ENCODE measurements around the gene NSUN3. TPM values are rescaled to one million over a fixed set of nuclear protein-coding genes. Genes with fewer than 3 reads are reported as not detected.

Gene NSUN3
- total RNA-seq, 1 donor from 2014 or later = 18.8 TPM

DNA sequence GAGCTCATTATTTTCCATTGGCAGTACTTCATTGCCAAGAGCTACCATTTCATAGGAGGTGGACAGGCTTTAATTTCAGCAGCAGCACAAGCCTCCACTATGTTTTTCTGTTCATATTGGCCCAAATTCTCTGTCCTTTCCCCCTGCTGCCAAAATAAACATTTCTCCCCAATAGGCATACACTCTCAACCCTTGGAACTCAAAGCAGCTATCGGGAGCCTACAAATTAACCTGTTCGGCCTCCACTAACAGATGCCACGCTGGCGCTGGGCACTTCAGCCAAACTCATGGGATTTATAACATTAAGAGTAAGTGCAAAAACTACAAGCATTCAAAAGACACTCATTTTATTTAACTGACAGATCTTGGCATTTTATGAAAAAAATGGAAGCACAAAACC is 95.7 kb downstream of the NSUN3 start:
- H3K4me1 Mint-ChIP-seq (ENCODE audit: low read depth) = no peaks in the 10 kb centered on the region
- no peaks in the 10 kb centered on the region for H3K36me3 Mint-ChIP-seq (ENCODE audit: low read depth)
- H3K4me3 Mint-ChIP-seq = no peak overlapping the region
- no peaks in the 10 kb centered on the region for H3K9me3 Mint-ChIP-seq
- H3K27me3 Mint-ChIP-seq (ENCODE audit: insufficient read depth) = peaks cover 7% of the 10 kb centered on the region
- DNase-seq (ENCODE audit: low spot score) = no peak
- intact Hi-C loops (cut with micrococcal nuclease) = no loop called here
- H3K27ac Mint-ChIP-seq = no peak overlapping the region

DNA sequence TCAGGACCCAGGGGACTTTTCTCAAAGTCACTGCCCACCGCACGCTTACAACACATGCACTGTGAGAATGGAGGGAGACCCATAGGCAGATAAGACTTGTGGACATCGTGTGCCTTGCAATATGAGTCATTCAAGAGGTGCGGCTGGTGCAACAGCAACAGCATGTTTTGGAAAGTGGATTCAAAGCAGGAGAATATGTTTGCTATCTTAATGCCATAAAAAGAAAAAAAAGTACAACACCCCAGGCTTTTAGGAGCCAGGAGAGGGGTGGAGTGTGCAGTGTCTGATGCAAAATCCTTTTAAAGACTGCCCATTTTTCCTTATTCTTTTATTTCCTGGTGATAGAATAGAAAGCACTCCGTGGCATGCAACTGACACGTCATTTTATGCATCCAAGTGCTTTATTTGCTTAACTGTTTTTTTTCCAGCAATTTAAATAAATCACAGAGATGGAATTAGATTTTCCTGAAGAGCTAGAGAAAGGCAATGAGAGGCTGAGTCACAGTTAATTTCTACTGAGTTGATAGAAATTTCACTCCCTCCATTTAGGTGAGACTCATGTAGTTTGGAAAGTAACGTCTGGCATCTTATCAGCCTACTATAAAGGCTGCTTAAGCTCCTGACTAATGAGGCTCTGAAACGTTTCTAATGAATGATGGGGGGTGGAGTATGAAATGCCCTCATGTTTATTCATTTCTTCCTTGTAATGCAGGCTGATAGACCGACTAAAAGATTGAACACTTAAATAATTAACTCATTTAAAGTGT is 96.4 kb downstream of the NSUN3 start:
- DNase-seq (ENCODE audit: low spot score) = no peak
- peaks cover 7% of the 10 kb centered on the region for H3K27me3 Mint-ChIP-seq (ENCODE audit: insufficient read depth)
- intact Hi-C loops (cut with micrococcal nuclease) = no loop called here
- H3K36me3 Mint-ChIP-seq (ENCODE audit: low read depth) = no peaks in the 10 kb centered on the region
- H3K4me1 Mint-ChIP-seq (ENCODE audit: low read depth) = no peaks in the 10 kb centered on the region
- no peak overlapping the region for H3K4me3 Mint-ChIP-seq
- no peaks in the 10 kb centered on the region for H3K9me3 Mint-ChIP-seq
- H3K27ac Mint-ChIP-seq = no peak overlapping the region

GRCh38 chr3:94162700-94163099 is 99.8 kb downstream of the NSUN3 start:
- H3K4me3 Mint-ChIP-seq = no peak overlapping the region
- no peaks in the 10 kb centered on the region for H3K4me1 Mint-ChIP-seq (ENCODE audit: low read depth)
- H3K27ac Mint-ChIP-seq = no peak overlapping the region
- no peaks in the 10 kb centered on the region for H3K9me3 Mint-ChIP-seq
- intact Hi-C loops (cut with micrococcal nuclease) = no loop called here
- H3K27me3 Mint-ChIP-seq (ENCODE audit: insufficient read depth) = peaks cover 4% of the 10 kb centered on the region
- DNase-seq (ENCODE audit: low spot score) = no peak
- no peaks in the 10 kb centered on the region for H3K36me3 Mint-ChIP-seq (ENCODE audit: low read depth)

DNA sequence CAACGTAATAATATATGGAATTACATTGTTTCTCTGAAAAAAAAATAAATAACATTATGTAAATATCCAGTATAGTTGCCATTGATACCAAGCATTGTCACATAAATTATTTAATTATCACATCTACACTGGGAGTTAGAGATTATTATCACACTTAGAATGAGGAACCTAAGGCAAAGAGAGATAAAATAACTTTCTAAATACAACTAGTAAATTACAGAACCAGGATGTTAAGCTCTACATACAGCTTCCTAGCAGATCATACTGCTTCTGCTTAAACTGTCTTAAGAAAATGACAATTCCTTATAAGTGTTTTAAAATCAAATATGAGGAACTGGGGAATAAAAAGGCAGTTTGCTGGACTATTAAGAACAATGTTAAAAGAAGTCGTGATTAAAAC is 104.5 kb downstream of the NSUN3 start:
- peaks cover 3% of the 10 kb centered on the region for H3K27me3 Mint-ChIP-seq (ENCODE audit: insufficient read depth)
- H3K4me1 Mint-ChIP-seq (ENCODE audit: low read depth) = no peaks in the 10 kb centered on the region
- no peak for DNase-seq (ENCODE audit: low spot score)
- H3K9me3 Mint-ChIP-seq = no peaks in the 10 kb centered on the region
- H3K36me3 Mint-ChIP-seq (ENCODE audit: low read depth) = no peaks in the 10 kb centered on the region
- intact Hi-C loops (cut with micrococcal nuclease) = no loop called here
- H3K27ac Mint-ChIP-seq = no peak overlapping the region
- no peak overlapping the region for H3K4me3 Mint-ChIP-seq

GRCh38 chr3:94167796-94168195 is 104.9 kb downstream of the NSUN3 start:
- no peak overlapping the region for H3K4me3 Mint-ChIP-seq
- no peak overlapping the region for H3K27ac Mint-ChIP-seq
- intact Hi-C loops (cut with micrococcal nuclease) = no loop called here
- H3K9me3 Mint-ChIP-seq = no peaks in the 10 kb centered on the region
- peaks cover 3% of the 10 kb centered on the region for H3K27me3 Mint-ChIP-seq (ENCODE audit: insufficient read depth)
- DNase-seq (ENCODE audit: low spot score) = no peak
- H3K36me3 Mint-ChIP-seq (ENCODE audit: low read depth) = no peaks in the 10 kb centered on the region
- no peaks in the 10 kb centered on the region for H3K4me1 Mint-ChIP-seq (ENCODE audit: low read depth)

DNA sequence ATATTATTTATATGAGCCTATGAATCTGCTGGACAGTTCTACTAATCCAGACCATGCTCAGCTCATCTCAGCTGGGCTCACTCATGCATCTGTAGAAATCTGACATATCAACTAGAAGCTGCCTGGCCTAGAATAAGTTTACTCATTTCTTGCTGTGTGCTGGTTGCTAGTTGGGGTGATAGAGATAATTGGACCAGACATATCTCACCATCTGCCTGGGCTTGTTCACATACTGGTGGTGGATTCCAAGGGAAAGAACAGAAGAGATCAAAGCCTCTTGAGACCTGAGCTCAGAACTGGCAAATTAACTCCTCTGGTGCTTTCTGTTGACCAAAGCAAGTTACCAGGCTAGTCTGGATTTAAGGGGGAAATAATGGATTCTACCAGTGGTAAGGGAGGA is 109.1 kb downstream of the NSUN3 start:
- intact Hi-C loops (cut with micrococcal nuclease) = no loop called here
- Mint-ChIP-seq H3K36me3 (ENCODE audit: low read depth) (no peaks in the 10 kb centered on the region), H3K27me3 (ENCODE audit: insufficient read depth) (peaks cover 1% of the 10 kb centered on the region), H3K27ac (no peak overlapping the region), H3K9me3 (no peaks in the 10 kb centered on the region), H3K4me1 (ENCODE audit: low read depth) (no peaks in the 10 kb centered on the region), H3K4me3 (no peak overlapping the region)
- no peak for DNase-seq (ENCODE audit: low spot score)

DNA sequence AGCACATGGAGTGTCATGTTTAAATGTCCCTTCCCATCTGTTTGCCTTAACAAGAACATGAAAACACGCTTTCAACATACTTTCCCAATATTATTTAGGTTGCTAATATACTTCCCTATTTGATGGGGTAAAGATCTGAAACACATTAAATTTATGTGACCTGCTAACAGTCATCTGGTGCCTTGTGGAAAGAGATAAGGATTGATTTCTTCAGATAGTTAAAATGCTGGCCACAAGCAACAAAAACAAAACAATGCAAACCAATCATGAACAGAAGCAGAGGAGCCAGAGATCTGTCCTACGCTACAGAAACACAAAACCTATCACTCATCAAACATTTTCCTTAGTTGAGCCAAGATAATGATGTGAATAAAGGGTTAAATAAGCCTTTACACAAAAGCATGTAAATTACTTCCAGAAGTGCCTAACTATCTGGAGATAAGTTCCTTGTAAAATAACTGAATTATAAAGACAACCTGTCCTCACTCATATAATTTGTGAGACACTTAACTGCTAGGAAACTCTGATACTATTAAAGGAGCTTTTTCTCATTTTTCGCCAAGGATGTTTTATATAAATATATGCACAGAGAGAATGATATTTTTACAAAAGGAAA is 109.9 kb downstream of the NSUN3 start:
- Mint-ChIP-seq H3K4me3 (no peak overlapping the region), H3K4me1 (ENCODE audit: low read depth) (no peaks in the 10 kb centered on the region), H3K27me3 (ENCODE audit: insufficient read depth) (peaks cover 2% of the 10 kb centered on the region), H3K27ac (no peak overlapping the region), H3K36me3 (ENCODE audit: low read depth) (no peaks in the 10 kb centered on the region), H3K9me3 (no peaks in the 10 kb centered on the region)
- intact Hi-C loops (cut with micrococcal nuclease) = no loop called here
- DNase-seq (ENCODE audit: low spot score) = no peak

GRCh38 chr3:94173673-94174434 is 111.0 kb downstream of the NSUN3 start:
- intact Hi-C loops (cut with micrococcal nuclease) = no loop called here
- H3K9me3 Mint-ChIP-seq = no peaks in the 10 kb centered on the region
- H3K27ac Mint-ChIP-seq = no peak overlapping the region
- DNase-seq (ENCODE audit: low spot score) = no peak
- H3K36me3 Mint-ChIP-seq (ENCODE audit: low read depth) = no peaks in the 10 kb centered on the region
- no peaks in the 10 kb centered on the region for H3K4me1 Mint-ChIP-seq (ENCODE audit: low read depth)
- peaks cover 2% of the 10 kb centered on the region for H3K27me3 Mint-ChIP-seq (ENCODE audit: insufficient read depth)
- no peak overlapping the region for H3K4me3 Mint-ChIP-seq

DNA sequence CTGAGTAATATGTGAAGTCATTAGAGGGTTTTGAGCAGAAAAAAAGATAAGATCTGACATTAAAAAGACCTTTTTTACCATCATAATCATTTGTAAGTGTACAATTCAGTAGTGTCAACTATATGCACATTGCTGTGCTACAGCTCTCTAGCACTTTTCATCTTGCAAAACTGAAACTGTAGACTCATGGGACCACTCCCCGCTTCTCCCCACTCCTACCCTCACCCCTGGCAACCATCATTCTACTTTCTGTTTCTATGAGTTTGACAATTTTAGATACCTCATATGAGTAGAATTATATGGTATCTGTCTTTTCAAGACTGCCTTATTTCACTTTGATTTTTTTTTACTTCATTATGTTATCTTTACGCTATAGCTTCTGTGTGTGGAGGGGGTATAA is 112.8 kb downstream of the NSUN3 start:
- H3K27me3 Mint-ChIP-seq (ENCODE audit: insufficient read depth) = peaks cover 2% of the 10 kb centered on the region
- H3K27ac Mint-ChIP-seq = no peak overlapping the region
- H3K4me3 Mint-ChIP-seq = no peak overlapping the region
- DNase-seq (ENCODE audit: low spot score) = no peak
- no peaks in the 10 kb centered on the region for H3K9me3 Mint-ChIP-seq
- intact Hi-C loops (cut with micrococcal nuclease) = no loop called here
- no peaks in the 10 kb centered on the region for H3K4me1 Mint-ChIP-seq (ENCODE audit: low read depth)
- no peaks in the 10 kb centered on the region for H3K36me3 Mint-ChIP-seq (ENCODE audit: low read depth)

DNA sequence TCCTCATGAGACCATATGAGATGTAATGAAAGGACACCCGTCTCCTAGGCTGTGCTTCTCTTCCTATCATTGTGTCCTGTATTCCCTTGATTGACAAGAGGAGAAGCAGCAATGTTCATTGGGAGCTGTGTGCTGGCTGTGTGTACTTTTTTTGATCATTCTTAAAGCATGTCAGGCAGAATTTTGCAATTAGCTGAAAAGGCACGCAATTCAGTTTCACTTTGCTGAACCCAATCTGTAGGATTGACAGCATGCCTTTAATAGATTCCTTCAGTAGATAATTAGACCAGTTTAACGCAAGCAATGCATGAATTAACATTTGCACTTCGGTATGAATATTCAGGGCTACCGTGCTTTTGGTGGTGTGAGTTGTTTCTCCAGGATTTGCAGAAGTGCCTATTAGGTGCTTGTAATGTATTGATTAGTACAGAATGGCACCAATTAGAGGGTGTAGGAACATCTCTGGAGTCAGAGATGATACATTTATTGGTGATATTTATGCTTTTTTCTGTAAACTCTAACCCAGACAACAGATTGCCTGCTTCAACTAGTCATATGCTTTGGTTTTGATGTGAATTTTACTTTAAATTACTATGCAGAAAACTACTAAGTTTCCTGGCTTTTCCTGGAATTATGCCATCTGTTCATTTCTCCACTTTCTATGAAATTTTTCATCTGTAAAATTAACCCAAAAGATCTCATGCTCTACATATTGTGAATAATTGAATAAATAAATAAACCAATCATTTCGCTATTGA is 114.3 kb downstream of the NSUN3 start:
- no peak for DNase-seq (ENCODE audit: low spot score)
- Mint-ChIP-seq H3K36me3 (ENCODE audit: low read depth) (no peaks in the 10 kb centered on the region), H3K9me3 (no peaks in the 10 kb centered on the region), H3K27me3 (ENCODE audit: insufficient read depth) (peaks cover 2% of the 10 kb centered on the region), H3K27ac (no peak overlapping the region), H3K4me3 (no peak overlapping the region), H3K4me1 (ENCODE audit: low read depth) (no peaks in the 10 kb centered on the region)
- intact Hi-C loops (cut with micrococcal nuclease) = no loop called here
